HG03521 (cell line): ENCODE results near the gene JPT2.
A peak's percentile ranks its signal among the peaks of the same experiment; 100 is the strongest.

Experiments
- ATAC-seq: cut with Tn5 transposase; IDR thresholded peaks from one replicate; pipeline ENCODE4 v1.9.1; 2021; ENCODE audit warnings: mild to moderate bottlenecking, moderate library complexity; ENCODE audit not compliant: unreplicated experiment

The JPT2 gene, protein sequence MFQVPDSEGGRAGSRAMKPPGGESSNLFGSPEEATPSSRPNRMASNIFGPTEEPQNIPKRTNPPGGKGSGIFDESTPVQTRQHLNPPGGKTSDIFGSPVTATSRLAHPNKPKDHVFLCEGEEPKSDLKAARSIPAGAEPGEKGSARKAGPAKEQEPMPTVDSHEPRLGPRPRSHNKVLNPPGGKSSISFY

GRCh38 chr16:1677942-1678499 lies at the start of gene JPT2:
TSS of gene JPT2 (plus strand) at chr16:1678279. CDS start at chr16:1678313, 34 bp downstream.
- peak; percentile 92 for ATAC-seq

DNA sequence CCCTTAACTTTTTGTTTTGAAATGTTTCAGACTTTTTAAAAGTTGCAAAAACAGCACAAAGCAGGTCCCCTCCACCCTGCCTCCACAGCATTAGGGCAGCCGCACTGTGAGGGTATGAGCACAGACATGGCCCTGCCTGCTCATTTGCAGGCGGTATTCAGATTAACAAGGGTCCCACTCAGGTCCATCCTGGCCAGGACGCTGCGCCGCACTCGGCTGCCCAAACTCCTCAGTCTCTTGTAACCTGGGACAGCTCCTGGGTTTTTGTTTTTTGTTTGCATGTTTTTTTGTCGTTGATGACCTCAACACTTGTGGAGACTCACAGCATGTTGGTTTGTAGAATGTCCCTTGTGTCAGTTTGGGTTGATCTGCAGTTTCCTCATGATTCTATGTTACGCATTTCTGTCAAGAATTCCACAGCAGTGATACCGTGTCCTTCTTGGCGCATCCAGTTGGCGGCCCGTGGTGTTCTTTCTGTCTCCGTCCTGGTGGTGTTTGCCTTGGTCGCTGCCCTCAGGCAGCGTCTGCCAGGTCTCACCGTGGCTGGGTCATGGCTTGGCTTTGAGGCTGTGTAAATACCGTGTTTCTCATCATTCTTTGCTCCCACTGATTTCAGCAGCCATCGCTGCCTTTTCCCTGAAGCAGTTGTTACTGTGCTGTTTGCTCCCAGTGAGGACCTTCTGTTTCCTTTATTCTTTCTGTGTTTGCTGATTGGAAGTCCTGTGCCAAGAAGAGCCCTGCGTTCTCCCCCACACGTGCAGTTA lies 47.4 kb upstream of the JPT2 start:
- no peak for ATAC-seq

DNA sequence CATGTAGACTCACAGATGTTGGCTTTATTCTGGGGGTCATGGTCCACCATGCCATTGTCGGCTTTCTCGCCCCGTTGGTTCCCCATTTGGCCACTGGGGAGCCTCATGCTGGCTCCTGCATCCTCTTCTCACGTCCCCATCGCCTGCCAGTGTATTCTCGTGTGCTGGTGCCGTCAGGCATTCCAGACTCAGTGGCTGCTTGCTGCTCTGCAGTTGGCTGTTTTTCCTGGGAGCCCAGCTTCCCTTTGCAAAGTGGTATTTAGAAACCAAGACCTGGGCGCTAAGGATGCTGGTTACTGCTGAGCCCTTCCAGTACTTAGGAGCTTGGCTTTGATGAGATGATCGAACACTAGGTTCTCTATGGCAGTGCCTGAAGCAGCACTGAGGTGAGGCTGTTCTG lies 46.8 kb upstream of the JPT2 start:
- no peak for ATAC-seq

DNA sequence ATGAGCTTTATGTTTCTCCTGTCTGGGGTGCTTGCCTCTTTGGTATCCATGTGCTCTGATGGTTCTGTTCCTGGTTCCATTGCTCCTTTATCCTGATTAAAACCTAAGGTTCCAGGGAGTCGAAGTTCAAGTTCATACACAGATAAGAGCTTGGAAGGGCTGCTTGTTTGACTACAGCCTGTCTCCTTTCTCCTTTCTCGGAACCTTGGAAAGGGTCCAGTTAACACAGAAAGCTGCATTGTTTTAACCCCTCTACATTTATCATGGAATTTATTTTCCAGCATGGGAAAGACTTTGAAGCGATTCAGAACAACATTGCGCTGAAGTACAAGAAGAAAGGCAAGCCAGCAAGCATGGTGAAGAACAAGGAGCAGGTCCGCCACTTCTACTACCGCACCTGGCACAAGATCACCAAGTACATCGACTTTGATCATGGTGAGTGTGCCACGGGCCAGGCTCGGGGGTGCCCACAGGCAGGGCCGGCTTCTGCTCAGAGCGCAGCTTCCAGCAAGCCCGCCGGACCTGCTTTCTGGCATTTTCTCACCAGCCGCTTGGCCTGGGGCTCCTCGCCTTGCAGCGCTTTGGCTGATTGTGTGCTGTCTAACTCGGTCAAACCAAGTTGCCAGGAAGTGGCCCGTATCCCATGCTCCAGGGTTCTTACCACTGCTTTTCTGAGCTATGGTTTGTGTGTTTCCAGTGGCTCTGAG lies 46.0 kb upstream of the JPT2 start:
- ATAC-seq, result no peak

DNA sequence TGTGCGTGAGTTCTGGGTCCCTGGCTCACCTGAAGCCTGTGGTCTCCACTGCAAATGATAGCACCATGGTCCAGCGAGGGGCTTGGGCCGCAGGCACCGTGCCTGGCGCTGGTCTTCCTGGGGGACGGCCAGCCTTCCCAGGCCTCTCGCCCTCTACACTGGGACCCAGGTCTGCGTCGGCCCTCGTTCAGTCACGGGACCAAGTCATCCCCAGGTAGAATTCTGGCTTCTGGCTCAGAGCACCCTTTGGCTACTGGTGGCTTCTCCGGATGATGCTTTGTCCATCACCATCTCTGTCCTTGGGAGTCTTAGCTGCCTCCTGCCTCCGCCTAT lies 45.5 kb upstream of the JPT2 start:
- ATAC-seq, result no peak

- ATAC-seq, result no peak
Measured at GRCh38 chr16:1633310-1633709, 44.8 kb upstream of the JPT2 start.

GRCh38 chr16:1634541-1634940 lies 43.5 kb upstream of the JPT2 start:
- no peak for ATAC-seq

DNA sequence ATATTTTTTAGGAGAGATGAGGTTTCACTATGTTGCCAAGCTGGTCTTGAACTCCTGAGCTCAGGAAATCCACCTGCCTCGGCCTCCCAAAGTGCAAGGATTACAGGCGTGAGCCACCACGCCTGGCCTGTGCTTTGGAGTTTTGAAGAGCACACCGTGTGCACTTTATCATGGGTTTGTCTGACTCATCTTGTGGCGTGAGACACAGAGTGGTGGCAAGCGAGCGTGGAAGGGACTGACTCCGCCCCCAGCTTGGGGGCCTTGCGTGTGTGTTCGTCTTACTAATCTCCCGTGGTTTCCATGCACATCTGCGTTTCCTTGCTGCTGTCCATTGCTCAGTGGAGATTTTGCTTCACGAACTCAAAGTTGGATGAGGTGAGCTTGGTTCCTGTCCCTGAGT lies 43.0 kb upstream of the JPT2 start:
- ATAC-seq, result no peak

- no peak for ATAC-seq
Measured at GRCh38 chr16:1637526-1637925, 40.6 kb upstream of the JPT2 start.

- no peak for ATAC-seq
Measured at GRCh38 chr16:1638757-1639156, 39.3 kb upstream of the JPT2 start.

DNA sequence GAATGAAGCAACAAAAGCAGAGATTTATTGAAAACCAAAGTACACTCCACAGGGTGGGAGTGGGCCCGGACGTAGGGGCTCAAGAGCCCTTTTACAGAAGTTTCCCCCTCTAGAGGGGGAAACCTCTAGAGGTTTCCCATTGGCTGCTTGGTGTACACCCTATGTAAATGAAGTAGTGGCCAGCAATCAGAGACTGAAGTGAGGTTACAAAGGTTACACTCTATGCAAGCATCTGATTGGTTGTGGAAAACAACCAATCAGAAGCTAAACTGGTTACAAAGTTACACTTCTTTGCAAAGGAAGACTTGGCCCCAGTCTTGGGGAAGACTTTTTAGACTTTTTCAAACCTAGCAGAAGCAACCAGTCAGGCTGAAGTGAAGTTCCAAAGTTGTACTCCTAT lies 38.8 kb upstream of the JPT2 start:
- ATAC-seq, result no peak

DNA sequence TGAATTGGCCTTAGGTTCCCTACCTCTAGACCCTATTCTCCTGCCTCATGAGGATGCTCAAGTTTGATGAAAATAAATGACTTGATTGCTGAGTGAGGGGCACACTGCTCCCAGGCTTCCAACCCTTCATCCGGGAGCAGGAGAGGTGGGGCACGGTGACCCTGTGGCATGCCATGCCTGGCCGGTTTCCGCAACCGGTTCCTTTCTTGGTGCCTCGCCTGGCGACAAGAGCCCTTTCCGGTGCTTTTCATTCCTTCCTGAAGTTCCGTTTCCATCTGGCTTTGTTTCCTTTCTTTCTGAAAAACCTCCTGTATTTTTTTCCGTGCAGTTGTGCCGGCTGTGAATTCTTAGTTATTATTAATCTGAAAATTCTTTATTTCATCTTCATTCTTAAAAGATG lies 38.2 kb upstream of the JPT2 start:
- no peak for ATAC-seq

- no peak for ATAC-seq
Measured at GRCh38 chr16:1640261-1640941, 37.7 kb upstream of the JPT2 start.

- no peak for ATAC-seq
Measured at GRCh38 chr16:1641261-1641660, 36.8 kb upstream of the JPT2 start.

GRCh38 chr16:1642148-1642547 lies 35.9 kb upstream of the JPT2 start:
- ATAC-seq, result no peak

DNA sequence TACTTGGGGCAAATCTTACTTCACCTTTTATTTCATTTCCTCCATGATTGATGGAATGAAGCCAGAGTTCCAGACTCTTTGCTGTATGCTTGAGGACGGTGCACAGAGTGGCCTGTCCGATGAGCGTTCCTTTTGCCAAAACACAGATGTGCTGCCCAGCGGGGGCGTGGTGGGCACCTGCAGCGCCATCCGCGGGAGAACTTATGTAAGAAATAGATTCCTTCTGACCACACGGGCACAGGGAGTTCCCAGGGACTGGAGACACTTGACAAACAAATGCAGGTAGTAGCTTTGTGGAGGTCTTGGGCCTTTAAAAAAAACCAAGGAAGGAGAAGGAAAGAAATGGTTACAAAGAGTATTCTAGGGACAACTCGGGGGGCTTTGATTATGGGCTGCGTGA lies 35.3 kb upstream of the JPT2 start:
- no peak for ATAC-seq

- ATAC-seq, result no peak
Measured at GRCh38 chr16:1643521-1643920, 34.6 kb upstream of the JPT2 start.

- ATAC-seq, result no peak
Measured at GRCh38 chr16:1645914-1646525, 32.1 kb upstream of the JPT2 start.

GRCh38 chr16:1647856-1648255 lies 30.2 kb upstream of the JPT2 start:
- ATAC-seq, result no peak

DNA sequence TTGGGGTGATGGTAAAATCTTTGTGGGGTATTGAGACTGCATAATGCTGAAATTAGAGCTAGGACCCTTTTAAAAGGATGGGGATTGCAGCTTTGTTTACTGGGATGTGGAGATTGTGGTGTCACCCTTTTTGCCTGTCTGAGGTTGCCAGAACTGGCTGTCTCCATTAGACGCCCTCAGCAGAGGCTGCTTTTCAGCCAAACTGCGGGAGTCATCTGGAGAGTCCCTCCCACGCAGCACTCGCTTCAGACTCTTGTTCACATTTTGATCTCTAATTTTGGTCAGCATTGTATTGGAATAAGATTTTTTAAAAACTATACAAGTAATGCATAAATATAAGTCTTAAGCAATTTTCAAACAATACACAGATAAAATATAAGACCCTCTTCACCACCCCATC lies 27.9 kb upstream of the JPT2 start:
- no peak for ATAC-seq
